ENCODE data around the gene SMURF2. TPM values are rescaled to one million over a fixed set of nuclear protein-coding genes. Genes with fewer than 3 reads are reported as not detected.

Gene SMURF2
- total and polyA plus RNA-seq, 10 of the 15 experiments (the other 5 are each of a cell fraction or from before 2014, with no cell fraction given) = 2.8 to 13.4 (median 7.5) TPM

- no TSS peak for BruUV-seq (replicated peaks)
- Histone ChIP-seq H3K36me3 (ENCODE audit: control insufficient read depth in 2 of 2, insufficient read depth in 2 of 2, low read length in 1 of 2) (no peaks in the 10 kb centered on the region; a peak in 1 of 4 replicates), H3K4me1 (ENCODE audit: control insufficient read depth, insufficient read depth, low read length) (no peaks in the 10 kb centered on the region), H3K4me2 (ENCODE audit: control insufficient read depth, insufficient read depth) (no peak overlapping the region), H2AFZ (ENCODE audit: control insufficient read depth, low read depth, low read length) (no peak overlapping the region), H4K20me1 (ENCODE audit: control insufficient read depth, insufficient read depth) (no peaks in the 10 kb centered on the region), H3K27ac (ENCODE audit: control insufficient read depth, insufficient read depth) (no peak overlapping the region), H3K9me3 (replicated peaks; ENCODE audit: control insufficient read depth, insufficient read depth, low read length) (no peaks in the 10 kb centered on the region), H3K27me3 (replicated peaks in 1 of 2; ENCODE audit: control insufficient read depth in 2 of 2, insufficient read depth in 2 of 2, low read length in 1 of 2) (no peaks in the 10 kb centered on the region), H3K4me3 (no peak overlapping the region), H3K9ac (ENCODE audit: control insufficient read depth, insufficient read depth, low read length) (no peak overlapping the region), H3K79me2 (ENCODE audit: control insufficient read depth, insufficient read depth, low read length) (no peaks in the 10 kb centered on the region)
- intact Hi-C loops (cut with micrococcal nuclease; ENCODE audit: unreplicated experiment) (no loop called here), in situ Hi-C loops (cut with MboI) (no loop called here)
- 95% methylated on average over 10 of the region's 10 CpGs for WGBS (ENCODE audit: insufficient coverage, insufficient replicate concordance, low lambda C conversion rate, missing lambda C conversion rate)
- no peak for DNase-seq (ENCODE audit: low read depth, low spot score)
- ChIA-PET POLR2A (interaction anchor here (1.0 to 1.1 kb wide), 2 partner anchors 8 to 19 kb away, joined by 3 read pairs; no protein-coding TSS in a partner anchor), SMC1A (ENCODE audit: uncharacterized antibody, unreplicated experiment) (interaction anchor here (0.9 to 3.5 kb wide), 4 partner anchors 22 to 128 kb away, joined by 3 to 10 read pairs (median 4); no protein-coding TSS in a partner anchor), RAD21 (ENCODE audit: unreplicated experiment) (interaction anchor here (0.6 to 0.8 kb wide), 2 partner anchors 55 to 127 kb away, joined by 3 to 6 read pairs; no protein-coding TSS in a partner anchor), CTCF (interaction anchor here (1.0 to 1.5 kb wide), 4 partner anchors 9 to 227 kb away, joined by 3 read pairs; no protein-coding TSS in a partner anchor)
- no peak for ATAC-seq
- no peak for FAIRE-seq
- TF ChIP-seq, protein P1, sequence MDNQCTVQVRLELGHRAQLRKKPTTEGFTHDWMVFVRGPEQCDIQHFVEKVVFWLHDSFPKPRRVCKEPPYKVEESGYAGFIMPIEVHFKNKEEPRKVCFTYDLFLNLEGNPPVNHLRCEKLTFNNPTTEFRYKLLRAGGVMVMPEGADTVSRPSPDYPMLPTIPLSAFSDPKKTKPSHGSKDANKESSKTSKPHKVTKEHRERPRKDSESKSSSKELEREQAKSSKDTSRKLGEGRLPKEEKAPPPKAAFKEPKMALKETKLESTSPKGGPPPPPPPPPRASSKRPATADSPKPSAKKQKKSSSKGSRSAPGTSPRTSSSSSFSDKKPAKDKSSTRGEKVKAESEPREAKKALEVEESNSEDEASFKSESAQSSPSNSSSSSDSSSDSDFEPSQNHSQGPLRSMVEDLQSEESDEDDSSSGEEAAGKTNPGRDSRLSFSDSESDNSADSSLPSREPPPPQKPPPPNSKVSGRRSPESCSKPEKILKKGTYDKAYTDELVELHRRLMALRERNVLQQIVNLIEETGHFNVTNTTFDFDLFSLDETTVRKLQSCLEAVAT (IDR thresholded peaks at IDR 0.05) = no peak
- TF ChIP-seq MTA3 (IDR thresholded peaks at IDR 0.05; ENCODE audit: borderline replicate concordance, low read length) (no peak), EGR1 (IDR thresholded peaks at IDR 0.05; ENCODE audit: borderline replicate concordance in 1 of 2, low read depth in 2 of 2, low read length in 2 of 2) (no peak), BACH1 (IDR thresholded peaks at IDR 0.05; ENCODE audit: borderline replicate concordance) (no peak), RFX5 (IDR thresholded peaks at IDR 0.05; ENCODE audit: low read depth, low read length) (no peak), POLR2AphosphoS2 (IDR thresholded peaks at IDR 0.05; ENCODE audit: low read depth, low read length) (no peak), CHD2 (IDR thresholded peaks at IDR 0.05; ENCODE audit: borderline replicate concordance, low read depth, low read length) (no peak), SPI1 (IDR thresholded peaks at IDR 0.05; ENCODE audit: borderline replicate concordance, insufficient read depth, low read depth, low read length) (no peak), ESRRA (IDR thresholded peaks at IDR 0.05; ENCODE audit: low read length) (no peak), SP1 (IDR thresholded peaks at IDR 0.05; ENCODE audit: low read depth, low read length) (no peak), CREM (IDR thresholded peaks at IDR 0.05; ENCODE audit: low read depth) (no peak), KLF5 (IDR thresholded peaks at IDR 0.05; ENCODE audit: partially characterized antibody) (no peak), SUZ12 (IDR thresholded peaks at IDR 0.05; ENCODE audit: unreplicated experiment) (no peak), CREB1 (IDR thresholded peaks at IDR 0.05; ENCODE audit: low read depth) (no peak), EZH2 (IDR thresholded peaks at IDR 0.05; ENCODE audit: borderline replicate concordance, control insufficient read depth, low read depth, low read length) (no peak), CHD4 (IDR thresholded peaks at IDR 0.05) (no peak)
- TF ChIP-seq, protein P2, sequence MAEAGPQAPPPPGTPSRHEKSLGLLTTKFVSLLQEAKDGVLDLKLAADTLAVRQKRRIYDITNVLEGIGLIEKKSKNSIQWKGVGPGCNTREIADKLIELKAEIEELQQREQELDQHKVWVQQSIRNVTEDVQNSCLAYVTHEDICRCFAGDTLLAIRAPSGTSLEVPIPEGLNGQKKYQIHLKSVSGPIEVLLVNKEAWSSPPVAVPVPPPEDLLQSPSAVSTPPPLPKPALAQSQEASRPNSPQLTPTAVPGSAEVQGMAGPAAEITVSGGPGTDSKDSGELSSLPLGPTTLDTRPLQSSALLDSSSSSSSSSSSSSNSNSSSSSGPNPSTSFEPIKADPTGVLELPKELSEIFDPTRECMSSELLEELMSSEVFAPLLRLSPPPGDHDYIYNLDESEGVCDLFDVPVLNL (IDR thresholded peaks at IDR 0.05; ENCODE audit: low read depth, low read length) = no peak
- TF ChIP-seq, protein P3, sequence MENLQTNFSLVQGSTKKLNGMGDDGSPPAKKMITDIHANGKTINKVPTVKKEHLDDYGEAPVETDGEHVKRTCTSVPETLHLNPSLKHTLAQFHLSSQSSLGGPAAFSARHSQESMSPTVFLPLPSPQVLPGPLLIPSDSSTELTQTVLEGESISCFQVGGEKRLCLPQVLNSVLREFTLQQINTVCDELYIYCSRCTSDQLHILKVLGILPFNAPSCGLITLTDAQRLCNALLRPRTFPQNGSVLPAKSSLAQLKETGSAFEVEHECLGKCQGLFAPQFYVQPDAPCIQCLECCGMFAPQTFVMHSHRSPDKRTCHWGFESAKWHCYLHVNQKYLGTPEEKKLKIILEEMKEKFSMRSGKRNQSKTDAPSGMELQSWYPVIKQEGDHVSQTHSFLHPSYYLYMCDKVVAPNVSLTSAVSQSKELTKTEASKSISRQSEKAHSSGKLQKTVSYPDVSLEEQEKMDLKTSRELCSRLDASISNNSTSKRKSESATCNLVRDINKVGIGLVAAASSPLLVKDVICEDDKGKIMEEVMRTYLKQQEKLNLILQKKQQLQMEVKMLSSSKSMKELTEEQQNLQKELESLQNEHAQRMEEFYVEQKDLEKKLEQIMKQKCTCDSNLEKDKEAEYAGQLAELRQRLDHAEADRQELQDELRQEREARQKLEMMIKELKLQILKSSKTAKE (IDR thresholded peaks at IDR 0.05; ENCODE audit: low read depth, poor library complexity, severe bottlenecking) = no peak
- TF ChIP-seq, protein P4, sequence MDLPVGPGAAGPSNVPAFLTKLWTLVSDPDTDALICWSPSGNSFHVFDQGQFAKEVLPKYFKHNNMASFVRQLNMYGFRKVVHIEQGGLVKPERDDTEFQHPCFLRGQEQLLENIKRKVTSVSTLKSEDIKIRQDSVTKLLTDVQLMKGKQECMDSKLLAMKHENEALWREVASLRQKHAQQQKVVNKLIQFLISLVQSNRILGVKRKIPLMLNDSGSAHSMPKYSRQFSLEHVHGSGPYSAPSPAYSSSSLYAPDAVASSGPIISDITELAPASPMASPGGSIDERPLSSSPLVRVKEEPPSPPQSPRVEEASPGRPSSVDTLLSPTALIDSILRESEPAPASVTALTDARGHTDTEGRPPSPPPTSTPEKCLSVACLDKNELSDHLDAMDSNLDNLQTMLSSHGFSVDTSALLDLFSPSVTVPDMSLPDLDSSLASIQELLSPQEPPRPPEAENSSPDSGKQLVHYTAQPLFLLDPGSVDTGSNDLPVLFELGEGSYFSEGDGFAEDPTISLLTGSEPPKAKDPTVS (IDR thresholded peaks at IDR 0.05; ENCODE audit: low read depth, low read length) = no peak
Observed at GRCh38 chr17:64547319-64547718, 114.8 kb downstream of the SMURF2 start.
